ENCODE results near the gene CAMTA1.
"Not testable (repeated sequence)": the region's sequence is repeated elsewhere in the genome, so short reads cannot be mapped to it uniquely, and the experiment has no call there.

Gene CAMTA1

GRCh38 chr1:7300893-7301663, 515.8 kb downstream of the CAMTA1 start:
- DNase-seq = no peak

- DNase-seq = no peak
These were observed 516.4 kb downstream of the CAMTA1 start for GRCh38 chr1:7301664-7301981.

- no peak for DNase-seq
These were observed 516.9 kb downstream of the CAMTA1 start for GRCh38 chr1:7302126-7302525.

- no peak for DNase-seq
These were observed 517.6 kb downstream of the CAMTA1 start for GRCh38 chr1:7302873-7303272.

- no peak for DNase-seq
These were observed 518.5 kb downstream of the CAMTA1 start for GRCh38 chr1:7303554-7304317.

GRCh38 chr1:7313081-7313546, 527.9 kb downstream of the CAMTA1 start:
- no peak for DNase-seq

- no peak for DNase-seq
These were observed 528.6 kb downstream of the CAMTA1 start for GRCh38 chr1:7313826-7314225.

GRCh38 chr1:7315316-7315715, 530.1 kb downstream of the CAMTA1 start:
- no peak for DNase-seq

- no peak for DNase-seq
These were observed 530.7 kb downstream of the CAMTA1 start for GRCh38 chr1:7315946-7316345.

GRCh38 chr1:7317888-7318287, 532.6 kb downstream of the CAMTA1 start:
- no peak for DNase-seq

GRCh38 chr1:7319196-7319595, 533.9 kb downstream of the CAMTA1 start:
- DNase-seq = no peak

GRCh38 chr1:7320661-7321060, 535.4 kb downstream of the CAMTA1 start:
- DNase-seq = no peak

GRCh38 chr1:7322283-7322785, 537.1 kb downstream of the CAMTA1 start:
- DNase-seq = no peak

- DNase-seq = no peak
These were observed 537.7 kb downstream of the CAMTA1 start for GRCh38 chr1:7322912-7323311.

GRCh38 chr1:7325254-7325653, 540.0 kb downstream of the CAMTA1 start:
- DNase-seq = no peak

GRCh38 chr1:7326366-7326765, 541.1 kb downstream of the CAMTA1 start:
- no peak for DNase-seq

- DNase-seq = no peak
These were observed 542.6 kb downstream of the CAMTA1 start for GRCh38 chr1:7327849-7328248.

GRCh38 chr1:7329868-7330615, 544.8 kb downstream of the CAMTA1 start:
- DNase-seq = no peak

- DNase-seq = not testable (repeated sequence)
These were observed 545.5 kb downstream of the CAMTA1 start for GRCh38 chr1:7330726-7331125.

GRCh38 chr1:7331926-7332535, 546.8 kb downstream of the CAMTA1 start:
- DNase-seq = no peak

- DNase-seq = no peak
These were observed 547.8 kb downstream of the CAMTA1 start for GRCh38 chr1:7333094-7333493.

- DNase-seq = no peak
These were observed 548.4 kb downstream of the CAMTA1 start for GRCh38 chr1:7333620-7334019.

- DNase-seq = no peak
These were observed 549.3 kb downstream of the CAMTA1 start for GRCh38 chr1:7334475-7335035.

Measured in 8988T (cell line).